ENCODE measurements around the gene CAPZA1. TPM values are rescaled to one million over a fixed set of nuclear protein-coding genes. Genes with fewer than 3 reads are reported as not detected.

The CAPZA1 gene
- 100 to 1,000 TPM; 111 to 122 TPM for total RNA-seq
- polyA plus RNA-seq (2013, experiment 1 of 2): 119 TPM
- 112 TPM for polyA plus RNA-seq (2013, experiment 2 of 2)
- long read RNA-seq, experiment 1, transcript CAPZA1-201 (10 exons, 3,020 nt): major isoform, 23 of 42 reads
- long read RNA-seq, experiment 1, partial matches to known transcripts: 16 of 42 reads
- long read RNA-seq, experiment 1, other reads (novel, unspliced or antisense): 3 of 42 reads
- long read RNA-seq, experiment 2, transcript CAPZA1-201 (10 exons, 3,020 nt): major isoform, 221 of 252 reads
- long read RNA-seq, experiment 2, partial matches to known transcripts: 13 of 252 reads
- long read RNA-seq, experiment 2, other reads (novel, unspliced or antisense): 16 of 252 reads
- long read RNA-seq, experiment 3, transcript CAPZA1-201 (10 exons, 3,020 nt): major isoform, 271 of 299 reads
- long read RNA-seq, experiment 3, transcript CAPZA1-205 (3 exons, 739 nt): minor isoform, 10 of 299 reads
- long read RNA-seq, experiment 3, partial matches to known transcripts: 6 of 299 reads
- long read RNA-seq, experiment 3, other reads (novel, unspliced or antisense): 12 of 299 reads
- long read RNA-seq, experiment 4, transcript CAPZA1-201 (10 exons, 3,020 nt): major isoform, 34 of 57 reads
- long read RNA-seq, experiment 4, partial matches to known transcripts: 0 of 57 reads
- long read RNA-seq, experiment 4, other reads (novel, unspliced or antisense): 20 of 57 reads

DNA sequence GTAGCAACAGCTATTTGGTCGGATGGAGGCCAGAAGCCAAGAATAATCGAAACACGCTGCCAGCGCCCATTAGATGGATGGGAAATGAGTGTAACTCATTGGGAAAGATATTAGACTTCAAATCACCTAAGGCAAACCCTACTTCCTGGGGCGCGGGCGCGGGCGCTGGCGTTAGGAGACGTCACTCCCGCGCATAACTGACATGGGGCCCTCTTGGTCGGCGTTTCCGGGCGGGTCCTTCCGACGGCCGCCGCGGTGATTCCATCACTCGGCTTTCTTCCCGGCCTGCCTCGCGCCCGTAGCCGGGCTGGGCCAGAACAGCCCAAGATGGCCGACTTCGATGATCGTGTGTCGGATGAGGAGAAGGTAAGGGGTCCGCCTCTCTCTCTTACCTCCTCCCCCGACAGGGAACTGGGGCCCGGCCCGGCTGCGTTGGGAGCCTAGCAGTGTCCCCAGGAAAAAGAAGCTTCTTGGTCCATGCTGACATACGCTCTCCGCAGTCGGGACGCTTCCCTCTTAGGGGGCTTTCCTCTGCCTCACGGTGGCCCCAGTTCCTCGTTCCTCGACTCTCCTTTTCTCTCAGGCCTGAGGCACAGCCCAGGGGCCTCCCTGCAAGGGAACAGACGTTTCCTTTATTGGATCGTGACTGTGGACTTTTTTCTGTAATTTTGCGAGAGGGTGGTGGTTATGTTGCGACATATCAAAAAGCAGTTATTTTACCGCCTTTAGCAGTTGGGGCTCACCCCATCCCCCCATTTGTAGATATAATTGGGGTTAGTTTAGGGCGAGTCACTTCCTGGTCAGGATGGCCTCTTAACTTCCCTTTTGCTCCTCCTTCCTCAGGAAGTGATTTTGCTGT, at the start of gene CAPZA1:
Gene CAPZA1, plus strand, starts transcription at position 315 of the 859 bp plus-strand sequence. Its CDS starts 13 bp downstream, at position 328.
- peaks cover 18% of the 10 kb centered on the region for H3K36me3 ChIP-seq (ENCODE audit: control insufficient read depth, insufficient read depth, low read length)
- DNase-seq: peak; percentile 94
- peak within 1 kb of the TSS; percentile 98 for H3K4me3 ChIP-seq (ENCODE audit: low read length)
- H3K4me1 ChIP-seq (ENCODE audit: control insufficient read depth, insufficient read depth, low read length): no peaks in the 10 kb centered on the region
- Mint-ChIP-seq H3K4me1 (peaks cover 9% of the 10 kb centered on the region), H3K27me3 (ENCODE audit: insufficient read depth) (no peaks in the 10 kb centered on the region), H3K36me3 (ENCODE audit: low read depth) (peaks cover 11% of the 10 kb centered on the region), H3K9me3 (no peaks in the 10 kb centered on the region), H3K4me3 (peak within 1 kb of the TSS; percentile 99), H3K27ac (peak within 1 kb of the TSS; percentile 98)
- H3K27ac ChIP-seq (ENCODE audit: low read depth, low read length): peak within 1 kb of the TSS; percentile 82
- TF ChIP-seq, protein P1, sequence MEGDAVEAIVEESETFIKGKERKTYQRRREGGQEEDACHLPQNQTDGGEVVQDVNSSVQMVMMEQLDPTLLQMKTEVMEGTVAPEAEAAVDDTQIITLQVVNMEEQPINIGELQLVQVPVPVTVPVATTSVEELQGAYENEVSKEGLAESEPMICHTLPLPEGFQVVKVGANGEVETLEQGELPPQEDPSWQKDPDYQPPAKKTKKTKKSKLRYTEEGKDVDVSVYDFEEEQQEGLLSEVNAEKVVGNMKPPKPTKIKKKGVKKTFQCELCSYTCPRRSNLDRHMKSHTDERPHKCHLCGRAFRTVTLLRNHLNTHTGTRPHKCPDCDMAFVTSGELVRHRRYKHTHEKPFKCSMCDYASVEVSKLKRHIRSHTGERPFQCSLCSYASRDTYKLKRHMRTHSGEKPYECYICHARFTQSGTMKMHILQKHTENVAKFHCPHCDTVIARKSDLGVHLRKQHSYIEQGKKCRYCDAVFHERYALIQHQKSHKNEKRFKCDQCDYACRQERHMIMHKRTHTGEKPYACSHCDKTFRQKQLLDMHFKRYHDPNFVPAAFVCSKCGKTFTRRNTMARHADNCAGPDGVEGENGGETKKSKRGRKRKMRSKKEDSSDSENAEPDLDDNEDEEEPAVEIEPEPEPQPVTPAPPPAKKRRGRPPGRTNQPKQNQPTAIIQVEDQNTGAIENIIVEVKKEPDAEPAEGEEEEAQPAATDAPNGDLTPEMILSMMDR (conservative IDR thresholded peaks at IDR 0.05): no peak
- WGBS, 2 experiments (ENCODE audit: insufficient coverage in 1 of 2, insufficient read length in 1 of 2): 0% methylated on average over 17 to 50 of the region's 50 CpGs
- H3K27me3 ChIP-seq (ENCODE audit: control insufficient read depth, insufficient read depth, low read length, poor library complexity, severe bottlenecking): no peaks in the 10 kb centered on the region
- H3K9me3 ChIP-seq (ENCODE audit: control insufficient read depth, low read length): no peaks in the 10 kb centered on the region
- peak within 1 kb of the TSS; percentile 89 for H3K9ac ChIP-seq (ENCODE audit: extremely low read depth, low read length, poor library complexity, severe bottlenecking)

DNA sequence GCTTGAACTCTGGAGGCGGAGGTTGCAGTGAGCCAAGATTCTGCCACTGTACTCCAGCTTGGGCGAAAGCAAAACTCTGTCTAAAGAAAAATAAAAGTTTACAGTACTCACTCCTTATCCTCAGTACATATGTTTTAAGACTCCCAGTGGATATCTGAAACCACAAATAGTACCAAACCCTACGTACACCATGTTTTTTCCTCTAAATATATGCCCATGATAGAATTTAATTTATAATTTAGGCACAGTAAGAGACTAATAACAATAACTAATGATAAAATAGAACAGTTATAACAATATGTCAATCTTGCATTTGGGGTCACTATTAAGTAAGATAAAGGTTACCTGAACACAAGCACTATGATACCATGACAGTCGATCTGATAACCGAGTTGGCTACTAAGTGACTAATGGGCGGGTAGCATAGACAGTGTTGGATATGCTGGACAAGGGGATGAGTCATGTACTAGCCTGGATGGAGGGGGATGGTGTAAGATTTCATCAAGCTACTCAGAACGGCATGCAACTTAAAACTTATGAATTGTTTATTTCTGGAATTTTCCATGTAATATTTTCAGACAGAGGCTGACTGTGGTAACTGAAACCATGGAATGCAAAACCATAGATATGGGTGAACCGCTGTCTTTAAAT, 44.4 kb upstream of the CAPZA1 start:
- 95 to 99% methylated on average over 7 to 8 of the region's 8 CpGs for WGBS, 2 experiments (ENCODE audit: insufficient coverage in 1 of 2, insufficient read length in 1 of 2)
- H3K27ac Mint-ChIP-seq: no peak overlapping the region
- Histone ChIP-seq H3K27ac (ENCODE audit: low read depth, low read length) (no peak overlapping the region), H3K9ac (ENCODE audit: extremely low read depth, low read length, poor library complexity, severe bottlenecking) (no peak overlapping the region), H3K27me3 (ENCODE audit: control insufficient read depth, insufficient read depth, low read length, poor library complexity, severe bottlenecking) (no peaks in the 10 kb centered on the region), H3K4me3 (ENCODE audit: low read length) (peak overlapping the region; percentile 10), H3K4me1 (ENCODE audit: control insufficient read depth, insufficient read depth, low read length) (no peaks in the 10 kb centered on the region), H3K36me3 (ENCODE audit: control insufficient read depth, insufficient read depth, low read length) (peaks cover 46% of the 10 kb centered on the region), H3K9me3 (ENCODE audit: control insufficient read depth, low read length) (no peaks in the 10 kb centered on the region)
- TF ChIP-seq, protein P1 (conservative IDR thresholded peaks at IDR 0.05): no peak
- peaks cover 46% of the 10 kb centered on the region for H3K36me3 Mint-ChIP-seq (ENCODE audit: low read depth)
- H3K27me3 Mint-ChIP-seq (ENCODE audit: insufficient read depth): no peaks in the 10 kb centered on the region
- peaks cover 2% of the 10 kb centered on the region for H3K9me3 Mint-ChIP-seq
- H3K4me3 Mint-ChIP-seq: no peak overlapping the region
- H3K4me1 Mint-ChIP-seq: no peaks in the 10 kb centered on the region
- no peak for DNase-seq

DNA sequence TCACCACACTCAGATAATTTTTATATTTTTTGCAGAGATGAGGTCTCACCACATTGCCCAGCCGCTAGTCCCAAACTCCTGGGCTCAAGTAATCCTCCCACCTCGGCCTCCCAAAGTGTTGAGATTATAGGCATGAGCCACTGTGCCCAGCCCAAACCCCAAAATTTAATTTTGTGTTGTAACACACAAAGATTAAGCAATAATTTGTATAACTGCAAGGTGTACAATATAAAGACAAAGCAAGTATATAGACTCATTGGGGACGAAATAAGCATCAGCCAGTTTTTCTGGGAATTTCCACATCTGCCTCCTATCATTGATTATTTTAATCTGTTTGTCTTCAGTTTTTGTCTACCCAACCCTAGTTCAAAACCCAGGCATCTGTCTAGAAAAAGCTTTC, 43.4 kb upstream of the CAPZA1 start:
- no peak overlapping the region for H3K27ac Mint-ChIP-seq
- no peak for DNase-seq
- WGBS, 2 experiments (ENCODE audit: insufficient coverage in 1 of 2, insufficient read length in 1 of 2): 92 to 100% methylated on average over 2 to 3 of the region's 3 CpGs
- Histone ChIP-seq H3K9me3 (ENCODE audit: control insufficient read depth, low read length) (no peaks in the 10 kb centered on the region), H3K36me3 (ENCODE audit: control insufficient read depth, insufficient read depth, low read length) (peaks cover 49% of the 10 kb centered on the region), H3K27ac (ENCODE audit: low read depth, low read length) (no peak overlapping the region), H3K9ac (ENCODE audit: extremely low read depth, low read length, poor library complexity, severe bottlenecking) (no peak overlapping the region), H3K27me3 (ENCODE audit: control insufficient read depth, insufficient read depth, low read length, poor library complexity, severe bottlenecking) (no peaks in the 10 kb centered on the region), H3K4me1 (ENCODE audit: control insufficient read depth, insufficient read depth, low read length) (no peaks in the 10 kb centered on the region), H3K4me3 (ENCODE audit: low read length) (no peak overlapping the region)
- H3K4me3 Mint-ChIP-seq: no peak overlapping the region
- H3K36me3 Mint-ChIP-seq (ENCODE audit: low read depth): peaks cover 49% of the 10 kb centered on the region
- TF ChIP-seq, protein P1 (conservative IDR thresholded peaks at IDR 0.05): no peak
- H3K27me3 Mint-ChIP-seq (ENCODE audit: insufficient read depth): no peaks in the 10 kb centered on the region
- H3K9me3 Mint-ChIP-seq: peaks cover 2% of the 10 kb centered on the region
- no peaks in the 10 kb centered on the region for H3K4me1 Mint-ChIP-seq

All from endodermal cell (in vitro differentiated cells).